ENCODE results near the gene ADRB1.

DNA sequence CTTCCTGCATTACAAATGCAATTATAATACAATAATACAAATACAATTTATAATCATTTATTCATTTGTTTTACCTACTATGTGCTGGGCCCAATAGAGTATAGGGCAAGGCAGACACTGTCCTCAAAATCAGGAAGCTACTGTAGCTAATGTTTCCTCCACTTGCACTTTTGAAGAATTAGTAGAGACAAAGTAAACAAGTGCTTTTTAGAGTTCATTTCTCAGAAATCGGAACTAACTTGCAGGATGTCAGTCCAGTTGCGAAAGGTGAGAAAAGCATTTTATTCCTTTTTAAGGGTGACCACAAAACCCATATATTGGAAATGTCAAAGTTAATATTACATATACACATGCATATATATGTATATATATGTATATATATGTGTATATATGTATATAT, 14.2 kb downstream of the ADRB1 start:
- TF ChIP-seq, protein P1, sequence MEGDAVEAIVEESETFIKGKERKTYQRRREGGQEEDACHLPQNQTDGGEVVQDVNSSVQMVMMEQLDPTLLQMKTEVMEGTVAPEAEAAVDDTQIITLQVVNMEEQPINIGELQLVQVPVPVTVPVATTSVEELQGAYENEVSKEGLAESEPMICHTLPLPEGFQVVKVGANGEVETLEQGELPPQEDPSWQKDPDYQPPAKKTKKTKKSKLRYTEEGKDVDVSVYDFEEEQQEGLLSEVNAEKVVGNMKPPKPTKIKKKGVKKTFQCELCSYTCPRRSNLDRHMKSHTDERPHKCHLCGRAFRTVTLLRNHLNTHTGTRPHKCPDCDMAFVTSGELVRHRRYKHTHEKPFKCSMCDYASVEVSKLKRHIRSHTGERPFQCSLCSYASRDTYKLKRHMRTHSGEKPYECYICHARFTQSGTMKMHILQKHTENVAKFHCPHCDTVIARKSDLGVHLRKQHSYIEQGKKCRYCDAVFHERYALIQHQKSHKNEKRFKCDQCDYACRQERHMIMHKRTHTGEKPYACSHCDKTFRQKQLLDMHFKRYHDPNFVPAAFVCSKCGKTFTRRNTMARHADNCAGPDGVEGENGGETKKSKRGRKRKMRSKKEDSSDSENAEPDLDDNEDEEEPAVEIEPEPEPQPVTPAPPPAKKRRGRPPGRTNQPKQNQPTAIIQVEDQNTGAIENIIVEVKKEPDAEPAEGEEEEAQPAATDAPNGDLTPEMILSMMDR (IDR thresholded peaks at IDR 0.05; ENCODE audit: low read depth, low read length, poor library complexity, severe bottlenecking): no peak
- TF ChIP-seq EZH2phosphoT487 (IDR thresholded peaks at IDR 0.05; ENCODE audit: borderline replicate concordance, low read length): no peak

Measured in DOHH2 (cell line).